Stimulated activated CD8-positive, alpha-beta memory T cell treated with anti-CD3 and anti-CD28 coated beads, Interleukin-15, amount 100 ng/mL, for 48 hours (primary cell): ENCODE data around the gene XIAP.

ENCODE experiments used
- DNase-seq, 2 donors: peaks; one replicate each; pipeline ENCODE4 v3.0.0-alpha.2; 2020; ENCODE audit warnings: low read depth in 2 of 2

XIAP gene

GRCh38 chrX:123959281-123960063 is 99.6 kb downstream of the XIAP start:
- no peak for DNase-seq

GRCh38 chrX:123960956-123961267 is 101.1 kb downstream of the XIAP start:
- DNase-seq, result no peak

GRCh38 chrX:123961268-123962005 is 101.6 kb downstream of the XIAP start, which contains the start of gene STAG2:
Gene STAG2 (plus strand): TSS chrX:123961706. CDS start chrX:124022628, 60,922 bp downstream.
- peak in 1 of 2 donors; percentile 44 for DNase-seq

GRCh38 chrX:123962006-123962467 is 102.2 kb downstream of the XIAP start:
- DNase-seq, result no peak

GRCh38 chrX:123962794-123963373 is 103.0 kb downstream of the XIAP start:
- peak; percentile 80 to 82 for DNase-seq
